Stimulated activated CD8-positive, alpha-beta memory T cell treated with anti-CD3 and anti-CD28 coated beads, Interleukin-15, amount 100 ng/mL, for 24 hours (primary cell): ENCODE measurements around the gene MLLT6.

Source experiments
- DNase-seq: peaks from one replicate; pipeline ENCODE4 v3.0.0-alpha.2; 2020; ENCODE audit warnings: low read depth

The MLLT6 gene

GRCh38 chr17:38743556-38744171 is 38.6 kb downstream of the MLLT6 start:
- DNase-seq: no peak

DNA sequence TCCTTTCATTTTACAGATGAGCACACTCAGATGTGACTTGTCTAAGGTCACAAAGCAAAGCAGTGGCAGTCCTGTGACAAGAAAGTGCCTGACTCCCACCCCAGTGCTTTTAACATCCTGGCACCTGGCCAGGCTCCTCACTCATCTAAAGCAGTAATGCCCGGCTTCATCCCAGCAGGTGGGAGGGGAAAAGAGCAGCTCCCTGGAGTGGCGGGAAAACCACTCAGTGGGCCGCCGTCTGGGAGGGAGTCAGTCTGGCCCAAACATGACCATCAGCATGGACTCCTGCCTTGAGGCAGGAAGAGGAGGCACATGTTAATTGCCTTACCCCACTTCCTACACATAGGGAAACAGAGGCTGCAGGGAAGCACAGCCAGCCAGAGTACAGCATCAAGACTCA is 40.5 kb downstream of the MLLT6 start:
- no peak for DNase-seq

DNA sequence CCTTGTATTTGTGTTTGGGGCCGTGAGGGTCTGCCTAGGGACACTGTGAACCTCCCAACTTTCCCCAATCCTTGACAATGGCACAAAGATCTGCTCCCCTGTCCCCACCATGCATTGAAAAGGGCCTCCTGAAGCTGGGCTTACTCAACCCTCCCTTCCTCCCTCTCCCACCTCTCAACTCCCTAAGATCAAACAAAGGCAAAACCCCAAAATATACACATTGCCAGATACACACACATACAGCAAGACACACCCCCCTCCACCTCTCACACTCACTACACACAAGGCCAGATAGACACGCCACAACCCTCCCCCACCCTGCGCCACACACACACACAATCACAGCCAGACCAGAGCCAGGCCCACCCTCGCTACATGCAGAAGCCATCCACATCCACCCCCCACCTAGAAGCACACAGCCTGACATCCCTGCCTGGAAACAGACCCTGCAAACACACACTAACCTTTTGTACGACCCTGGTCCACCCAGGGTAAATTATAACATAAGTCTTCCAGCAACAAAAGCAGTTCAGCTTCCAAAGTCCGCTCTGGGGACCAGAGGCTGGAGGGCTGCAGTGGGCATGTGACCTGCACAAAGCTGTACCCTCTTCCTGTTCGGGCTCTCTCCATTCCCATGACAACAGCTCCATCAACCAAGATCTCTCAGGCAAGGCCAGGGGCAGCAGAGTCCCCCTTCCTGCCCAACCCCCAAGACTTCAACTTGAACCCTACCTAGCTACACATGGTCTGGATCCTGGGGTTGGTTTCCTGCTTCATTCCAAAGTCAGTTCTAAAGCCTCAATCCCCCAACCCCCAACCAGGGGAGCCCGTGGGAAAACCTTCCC is 41.2 kb downstream of the MLLT6 start:
- DNase-seq: no peak

DNA sequence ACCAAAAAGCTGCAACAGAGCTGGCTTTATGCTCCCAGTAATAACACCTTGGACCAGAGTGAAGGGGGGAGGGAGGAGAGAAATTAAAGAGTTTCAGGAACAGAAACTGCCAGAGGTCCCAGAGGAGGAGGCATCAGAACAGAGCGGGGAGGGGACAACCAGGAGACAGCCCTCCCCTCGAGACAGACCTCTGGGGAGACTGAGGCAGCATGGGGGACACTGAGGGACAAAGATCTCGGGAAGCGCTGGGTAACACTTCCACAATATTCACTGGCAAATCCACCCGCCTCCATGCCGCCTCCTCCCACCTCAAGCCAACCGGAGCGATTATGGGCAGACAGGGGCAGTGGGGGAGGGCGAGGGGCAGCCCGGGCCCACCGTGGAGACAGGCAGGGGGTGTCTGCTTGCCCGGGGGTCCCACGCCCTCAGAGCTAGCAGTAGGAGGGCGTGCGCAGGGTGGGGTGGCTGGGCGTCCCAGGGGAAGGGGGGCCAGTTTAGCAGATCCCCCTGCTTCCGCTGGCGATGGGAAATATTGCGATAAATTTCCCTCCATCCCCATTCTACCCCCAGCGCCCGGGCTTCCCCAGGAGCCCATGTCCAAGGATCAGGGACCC is 41.9 kb downstream of the MLLT6 start:
- DNase-seq: no peak

GRCh38 chr17:38747463-38748148 is 42.5 kb downstream of the MLLT6 start:
- DNase-seq: no peak

GRCh38 chr17:38748149-38748891 is 43.2 kb downstream of the MLLT6 start, which contains the start of gene PCGF2:
PCGF2 (minus strand) TSS chr17:38748336; CDS start chr17:38740402, 7,934 bp downstream.
- DNase-seq: no peak

DNA sequence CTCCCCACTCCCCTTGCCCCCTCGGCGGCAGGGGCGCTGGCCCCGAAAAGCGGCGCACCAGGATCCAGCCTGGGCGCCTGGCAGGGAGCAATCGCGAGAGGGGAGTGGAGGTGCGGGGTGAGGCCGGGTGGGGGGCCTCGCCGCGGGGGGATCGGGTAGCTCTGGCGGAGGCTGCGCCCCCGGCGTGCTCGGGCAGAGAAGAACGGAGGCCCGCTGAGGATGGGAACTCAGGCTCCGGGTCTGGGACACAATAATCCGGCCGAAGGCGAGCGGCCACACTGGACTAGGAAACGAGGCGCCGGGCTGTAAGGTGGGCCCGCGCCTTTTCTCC is 43.8 kb downstream of the MLLT6 start:
- DNase-seq: no peak

GRCh38 chr17:38749223-38750043 is 44.4 kb downstream of the MLLT6 start:
- DNase-seq: no peak

GRCh38 chr17:38750044-38750311 is 44.9 kb downstream of the MLLT6 start:
- no peak for DNase-seq

- DNase-seq: no peak
These were observed 45.4 kb downstream of the MLLT6 start for GRCh38 chr17:38750312-38751121.

GRCh38 chr17:38751144-38751807 is 46.2 kb downstream of the MLLT6 start:
- DNase-seq: no peak

GRCh38 chr17:38751808-38752307 is 46.8 kb downstream of the MLLT6 start:
- DNase-seq: peak; percentile 93

DNA sequence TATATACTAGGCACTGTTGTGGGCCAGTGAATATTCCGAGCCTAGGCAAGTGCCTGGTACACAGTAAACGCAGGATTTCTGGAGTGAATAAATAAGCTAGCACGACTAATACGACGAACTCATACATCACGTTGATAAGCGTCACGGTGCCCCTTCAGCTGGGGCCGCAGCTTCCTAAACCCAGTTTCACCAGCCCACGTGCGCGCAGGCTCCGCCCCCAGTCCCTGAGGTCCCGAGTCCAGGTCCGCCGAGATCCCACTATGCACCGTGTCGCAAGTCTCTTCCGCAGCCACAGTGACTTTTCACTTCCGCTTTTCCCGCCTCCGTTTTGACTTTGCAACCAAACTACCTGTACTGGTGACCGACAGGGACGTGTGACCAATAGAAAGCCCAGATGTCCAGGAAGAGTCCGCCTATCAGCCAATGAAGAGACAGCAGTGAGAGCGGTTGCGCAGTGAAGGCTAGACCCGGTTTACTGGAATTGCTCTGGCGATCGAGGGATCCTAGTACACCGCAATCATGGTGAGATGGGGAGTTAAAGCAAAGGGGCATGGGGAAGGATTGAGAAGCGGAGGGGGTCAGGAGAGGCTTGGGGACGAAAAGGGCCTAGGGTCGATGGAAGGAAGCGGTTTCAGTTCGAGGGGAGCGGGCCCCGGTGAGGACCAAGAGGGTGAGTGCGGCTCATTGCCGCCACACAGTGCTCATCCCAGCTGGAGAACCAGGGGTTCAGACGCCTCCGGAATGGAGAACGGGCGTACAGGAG is 47.4 kb downstream of the MLLT6 start, which contains the start of gene PSMB3:
Gene PSMB3 (plus strand): TSS at position 434 of the 763 bp plus-strand sequence. CDS start 86 bp downstream, at position 520.
- peak; percentile 81 for DNase-seq

GRCh38 chr17:38753071-38753506 is 48.0 kb downstream of the MLLT6 start:
- DNase-seq: no peak

- no peak for DNase-seq
These were observed 56.5 kb downstream of the MLLT6 start for GRCh38 chr17:38761612-38762011.

- DNase-seq: no peak
These were observed 57.2 kb downstream of the MLLT6 start for GRCh38 chr17:38762231-38762630.

- DNase-seq: no peak
These were observed 61.3 kb downstream of the MLLT6 start for GRCh38 chr17:38766341-38766740.

DNA sequence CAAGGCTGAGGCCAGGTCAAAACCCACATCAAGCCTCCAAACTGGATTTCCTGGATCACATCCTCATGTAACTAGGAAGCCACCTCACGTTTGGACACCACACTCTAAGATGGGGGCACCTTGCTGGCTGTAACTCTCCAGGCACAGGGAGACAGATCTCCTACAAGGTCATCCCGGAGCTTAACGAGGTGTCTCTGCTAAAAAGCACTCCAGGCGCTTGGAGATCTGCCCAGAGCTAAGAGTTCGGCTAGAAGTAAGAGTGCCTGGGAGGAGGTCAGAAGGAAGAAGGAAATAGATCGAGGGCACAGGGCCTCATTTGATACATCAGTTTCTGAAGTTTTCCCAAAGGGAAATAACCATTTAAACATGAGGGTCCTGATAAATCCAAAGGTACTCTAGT is 63.3 kb downstream of the MLLT6 start:
- DNase-seq: no peak

- DNase-seq: no peak
These were observed 68.2 kb downstream of the MLLT6 start for GRCh38 chr17:38773258-38773657.
